GM13977 (cell line): ENCODE measurements around the gene CDHR4.

Experiments used
- DNase-seq: peaks from one replicate; pipeline ENCODE4 v3.0.0; 2012; ENCODE audit warnings: low spot score
- CTCF ChIP-seq: IDR thresholded peaks from 2 replicates; pipeline ENCODE4 v1.5.1; 2012; ENCODE audit warnings: mild to moderate bottlenecking, control low read depth; ENCODE audit not compliant: insufficient read depth; ENCODE audit errors: extremely low read depth, missing control alignments
- in situ Hi-C: fragments of 300-500 bp; cut with MboI; formaldehyde crosslinking; loops from one replicate; pipeline ENCODE4 v1.12.0; 2022; ENCODE audit warnings: low sequenced_read_pairs, low pct_unique_long_range_greater_than_20kb, mixed read lengths, inconsistent platforms; ENCODE audit not compliant: unreplicated experiment

Gene CDHR4

DNA sequence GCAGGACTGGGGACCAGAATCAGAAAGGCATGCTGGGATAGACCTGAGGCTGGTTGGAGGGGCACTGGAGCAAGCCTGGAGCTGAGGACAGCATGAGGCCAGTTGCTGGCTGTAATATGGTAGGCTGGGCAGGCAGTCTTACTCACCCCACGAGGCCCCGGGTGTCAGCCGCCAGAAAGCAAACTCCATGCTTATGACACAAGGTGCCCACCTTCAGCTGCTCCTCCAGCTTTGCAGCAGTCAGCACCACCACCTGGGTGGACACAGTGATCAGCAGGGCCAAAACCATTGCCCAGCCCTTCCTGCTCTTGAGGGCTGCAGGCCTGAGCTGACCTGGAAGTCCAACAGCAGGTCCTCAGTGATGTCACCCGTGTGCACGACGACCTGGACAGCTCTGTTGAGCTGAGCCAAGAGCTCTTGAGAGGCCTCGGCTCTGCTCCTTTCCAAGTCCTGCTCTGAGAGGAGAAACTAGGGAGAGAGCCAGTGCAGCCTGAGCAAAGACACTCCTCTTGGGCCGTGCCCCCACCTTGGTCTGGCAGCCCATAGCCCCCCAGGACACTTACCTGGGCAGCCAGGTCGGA, 13.3 kb upstream of the CDHR4 start:
- TF ChIP-seq CTCF: no peak
- in situ Hi-C loops: no loop called here
- no peak for DNase-seq

- in situ Hi-C loops: no loop called here
- TF ChIP-seq CTCF: no peak
- DNase-seq: no peak
Measured at GRCh38 chr3:49807431-49808114, 7.9 kb upstream of the CDHR4 start.

DNA sequence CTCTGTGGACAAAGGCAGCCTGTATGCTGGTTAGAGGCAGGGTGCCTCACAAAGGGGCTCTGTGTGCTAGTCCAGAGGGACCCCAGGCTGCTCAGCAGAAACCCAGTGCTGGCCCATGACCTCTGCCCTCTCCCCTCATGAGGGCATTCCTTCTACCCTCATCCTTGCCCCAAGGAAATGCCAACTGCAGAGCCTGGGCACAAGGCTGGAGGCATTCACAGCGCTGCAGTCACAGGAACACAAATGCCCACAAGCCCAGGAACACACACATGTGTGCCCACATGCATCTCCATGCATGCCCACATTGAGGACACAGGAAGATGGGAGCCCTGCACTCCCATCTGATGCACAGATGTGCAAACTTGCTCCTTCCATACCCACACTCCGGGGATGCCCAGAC, 7.2 kb upstream of the CDHR4 start:
- in situ Hi-C loops: no loop called here
- TF ChIP-seq CTCF: no peak
- no peak for DNase-seq

DNA sequence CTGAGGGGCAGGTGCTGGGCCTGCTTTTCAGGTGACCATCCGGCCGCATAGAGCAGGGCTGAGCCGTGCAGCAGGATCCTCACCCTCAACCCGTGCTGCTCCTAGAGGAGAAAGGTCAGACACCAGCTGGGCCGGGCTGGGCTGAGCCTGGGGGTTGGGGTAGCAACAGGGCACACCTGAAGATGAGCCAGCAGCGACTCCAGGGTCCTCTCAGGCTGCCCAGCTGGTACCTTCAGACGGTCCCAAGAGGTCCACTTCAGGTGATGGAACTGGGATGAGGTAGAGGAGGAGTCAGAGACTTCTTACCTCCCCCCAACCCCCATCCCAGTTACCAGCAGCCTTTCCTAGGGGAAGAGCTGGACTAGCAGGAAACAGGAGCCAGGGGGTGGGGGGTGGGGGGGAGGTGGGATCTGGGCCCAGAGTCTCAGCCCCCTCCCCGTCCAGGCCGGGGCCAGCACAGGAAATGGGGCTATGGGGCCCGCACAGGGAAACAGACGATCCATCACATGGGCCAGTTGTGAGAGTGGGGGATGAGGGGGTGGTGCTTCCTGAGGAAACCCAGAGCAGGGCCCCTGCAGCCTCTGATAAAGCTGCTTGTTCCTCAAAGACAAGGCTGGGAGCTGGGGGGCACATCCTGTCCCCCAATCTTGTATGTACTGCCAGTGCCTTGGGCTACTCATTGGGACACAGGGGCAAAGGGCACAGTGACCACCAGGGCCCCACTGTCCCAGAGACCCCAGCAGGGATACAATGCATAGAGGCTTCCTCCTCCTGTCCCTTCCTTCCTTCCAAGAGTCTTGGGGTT, 6.4 kb upstream of the CDHR4 start:
- in situ Hi-C loops: no loop called here
- DNase-seq: no peak
- no peak for TF ChIP-seq CTCF

- DNase-seq: no peak
- in situ Hi-C loops: no loop called here
- no peak for TF ChIP-seq CTCF
Measured at GRCh38 chr3:49805367-49805782, 5.7 kb upstream of the CDHR4 start.

DNA sequence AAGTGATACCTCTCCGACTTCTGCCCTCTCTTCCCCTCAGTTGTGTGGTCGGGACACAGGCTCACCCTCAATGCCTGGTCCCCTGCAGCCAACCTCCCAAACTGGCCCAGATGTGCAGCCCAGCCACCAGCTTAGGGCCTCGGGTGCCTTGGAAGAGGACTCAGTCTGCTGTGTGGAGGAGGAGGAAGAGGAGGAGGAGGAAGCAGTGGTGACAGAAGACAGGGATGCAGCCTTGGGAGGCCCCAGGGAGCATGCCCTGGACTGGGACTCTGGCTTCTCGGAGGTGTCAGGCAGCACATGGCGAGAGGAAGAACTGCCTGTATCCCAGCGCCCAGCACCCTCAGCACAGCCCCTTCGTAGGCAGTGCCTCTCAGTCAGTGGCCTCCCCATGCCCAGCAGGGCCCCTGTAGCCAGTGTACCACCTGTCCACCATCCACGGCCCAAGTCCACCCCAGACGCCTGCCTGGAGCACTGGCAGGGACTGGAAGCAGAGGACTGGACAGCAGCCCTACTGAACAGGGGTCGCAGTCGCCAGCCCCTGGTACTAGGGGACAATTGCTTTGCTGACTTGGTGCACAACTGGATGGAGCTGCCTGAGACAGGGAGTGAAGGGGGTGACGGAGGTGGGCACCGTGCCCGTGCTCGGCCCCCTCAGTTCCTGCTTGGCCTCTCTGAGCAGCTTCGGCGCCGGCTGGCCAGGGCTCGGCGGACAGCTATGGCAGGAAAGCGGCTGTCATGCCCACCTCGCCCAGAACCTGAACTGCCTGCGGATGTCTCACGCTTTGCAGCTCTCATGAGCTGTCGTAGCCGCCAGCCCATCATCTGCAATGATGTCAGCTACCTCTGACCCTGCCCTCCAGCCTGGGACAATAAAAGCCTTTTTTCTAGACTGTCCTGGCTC, 4.7 kb upstream of the CDHR4 start:
- no peak for TF ChIP-seq CTCF
- DNase-seq: no peak
- in situ Hi-C loops: no loop called here
